Measurements from ENCODE around the gene LCLAT1.
"Not testable (repeated sequence)": the region's sequence is repeated elsewhere in the genome, so short reads cannot be mapped to it uniquely, and the experiment has no call there.

Gene LCLAT1

DNA sequence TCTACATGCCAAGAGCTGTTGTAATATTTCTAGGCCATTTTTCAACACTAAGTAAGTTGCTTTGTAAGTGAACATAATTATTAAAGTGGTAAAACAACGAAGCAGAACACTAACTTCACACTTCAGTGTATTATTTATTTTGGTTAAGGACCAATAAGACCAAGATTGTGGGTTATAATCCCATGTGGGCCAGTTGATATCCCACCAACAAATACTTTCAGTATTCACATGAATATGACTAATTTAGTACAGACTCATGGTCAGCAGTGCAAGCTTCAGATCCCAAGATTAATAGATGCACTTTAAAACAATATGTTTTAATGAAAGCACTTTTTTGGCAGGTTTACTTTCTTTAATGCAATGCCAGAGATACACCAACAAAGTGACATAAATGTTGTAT lies 154.3 kb downstream of the LCLAT1 start:
- DNase-seq (ENCODE audit: low spot score) = no peak

DNA sequence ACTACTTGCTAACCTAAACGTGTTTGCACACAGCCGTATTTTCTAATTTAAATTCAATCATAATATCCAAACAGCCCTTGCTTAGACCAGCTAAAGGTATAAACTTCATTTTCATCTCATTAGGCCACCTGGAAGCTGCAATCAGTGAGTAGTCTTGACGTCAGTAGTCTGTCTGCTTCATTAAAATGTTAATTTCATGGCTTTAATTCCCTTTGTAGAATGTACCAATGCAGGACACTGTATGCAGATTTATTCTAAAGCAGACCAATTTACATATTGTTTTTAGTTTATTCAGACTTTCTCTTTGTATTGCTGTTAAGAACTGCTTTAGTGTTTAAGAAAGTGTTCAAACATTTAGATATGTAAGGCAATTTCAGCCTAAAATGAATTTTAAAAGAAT lies 158.2 kb downstream of the LCLAT1 start:
- no peak for DNase-seq (ENCODE audit: low spot score)

DNA sequence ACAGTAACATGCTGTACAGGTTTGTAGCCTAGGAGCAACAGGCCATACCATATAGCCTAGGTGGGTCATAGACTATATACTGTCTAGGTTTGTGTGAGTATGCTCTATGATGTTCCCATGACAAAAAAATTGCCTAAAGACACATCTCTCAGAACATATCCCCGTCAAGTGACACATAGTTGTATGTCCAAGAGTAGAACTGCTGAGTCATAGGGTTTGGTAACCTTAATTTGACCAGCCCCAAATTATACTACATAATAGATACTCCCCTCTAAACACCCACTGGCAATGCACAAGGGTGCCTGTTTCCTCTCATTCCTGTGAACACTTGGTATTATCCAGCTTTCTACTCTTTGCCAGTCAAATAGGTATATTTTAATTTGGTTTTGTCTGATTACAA lies 161.6 kb downstream of the LCLAT1 start:
- peak; percentile 41 for DNase-seq (ENCODE audit: low spot score)

DNA sequence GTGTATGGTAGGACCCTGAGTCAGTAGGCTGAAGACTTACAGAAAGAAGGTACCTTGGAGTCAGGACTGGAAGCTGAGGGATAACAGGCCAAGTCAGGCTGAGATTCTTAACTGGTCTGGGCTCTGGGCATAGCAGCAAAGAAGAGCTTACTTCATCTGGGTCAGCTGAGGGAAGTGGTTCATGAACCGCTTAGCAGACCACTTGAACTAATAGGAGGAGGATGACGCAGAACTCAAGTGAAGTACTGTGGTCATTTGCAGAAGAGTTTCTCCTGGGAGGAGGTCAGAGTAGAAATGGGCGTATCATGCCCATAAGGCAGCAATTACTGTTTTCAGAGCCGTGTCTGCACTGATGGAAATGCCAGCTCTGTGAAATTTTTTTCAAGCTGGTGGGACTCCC lies 164.5 kb downstream of the LCLAT1 start:
- DNase-seq (ENCODE audit: low spot score) = no peak

DNA sequence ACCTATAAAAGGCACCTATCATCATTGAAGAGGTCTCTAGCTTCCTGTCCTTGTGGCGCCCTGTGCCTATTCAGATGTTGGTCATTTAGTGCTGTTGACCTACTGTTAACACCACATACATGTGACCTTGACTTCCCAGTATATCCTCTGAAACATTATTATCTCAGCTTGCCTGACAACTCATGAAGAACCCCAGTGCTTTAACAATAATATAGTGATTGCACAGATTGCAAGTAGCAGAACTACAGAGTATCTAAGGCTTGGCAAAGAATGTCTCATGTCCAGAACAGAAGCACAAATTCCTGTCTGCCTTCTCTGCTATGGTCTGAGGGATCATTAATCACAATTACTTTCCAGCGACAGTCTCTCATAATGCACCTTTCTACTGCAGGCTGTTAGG lies 165.3 kb downstream of the LCLAT1 start:
- DNase-seq (ENCODE audit: low spot score) = no peak

DNA sequence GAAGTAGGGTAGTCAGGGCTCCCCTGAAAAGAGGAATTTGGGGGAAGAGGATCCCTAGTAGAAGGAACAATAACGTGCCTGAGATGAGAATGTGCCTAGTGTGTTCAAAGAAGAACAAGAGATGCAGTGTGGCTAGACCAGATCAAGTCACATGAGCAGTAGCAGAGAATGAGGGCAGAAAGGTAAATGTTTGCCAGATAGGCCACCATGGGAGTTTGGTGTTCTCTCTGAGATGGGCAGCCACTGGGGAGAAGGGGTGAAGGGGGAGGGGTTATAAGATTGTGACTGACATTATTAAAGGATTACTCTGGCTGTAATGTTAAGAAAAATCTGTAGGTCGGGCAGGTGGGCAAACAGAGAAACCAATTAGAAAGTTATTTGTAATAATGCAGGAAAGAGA lies 166.0 kb downstream of the LCLAT1 start:
- DNase-seq (ENCODE audit: low spot score) = no peak

DNA sequence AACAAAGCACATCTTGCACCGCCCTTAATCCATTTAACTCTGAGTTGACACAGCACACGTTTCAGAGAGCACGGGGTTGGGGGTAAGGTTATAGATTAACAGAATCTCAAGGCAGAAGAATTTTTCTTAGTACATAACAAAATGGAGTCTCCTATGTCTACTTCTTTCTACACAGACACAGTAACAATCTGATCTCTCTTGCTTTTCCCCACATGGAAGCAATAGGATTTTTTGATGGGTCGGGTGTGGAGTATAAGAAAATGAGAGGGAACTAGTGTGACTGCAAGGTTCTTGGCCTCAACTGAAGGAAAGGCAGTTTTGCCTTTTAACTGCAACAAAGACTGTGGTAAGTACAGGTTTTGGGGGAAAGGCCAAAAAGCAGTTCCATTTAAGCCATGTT lies 167.2 kb downstream of the LCLAT1 start:
- not testable (repeated sequence) for DNase-seq (ENCODE audit: low spot score)

DNA sequence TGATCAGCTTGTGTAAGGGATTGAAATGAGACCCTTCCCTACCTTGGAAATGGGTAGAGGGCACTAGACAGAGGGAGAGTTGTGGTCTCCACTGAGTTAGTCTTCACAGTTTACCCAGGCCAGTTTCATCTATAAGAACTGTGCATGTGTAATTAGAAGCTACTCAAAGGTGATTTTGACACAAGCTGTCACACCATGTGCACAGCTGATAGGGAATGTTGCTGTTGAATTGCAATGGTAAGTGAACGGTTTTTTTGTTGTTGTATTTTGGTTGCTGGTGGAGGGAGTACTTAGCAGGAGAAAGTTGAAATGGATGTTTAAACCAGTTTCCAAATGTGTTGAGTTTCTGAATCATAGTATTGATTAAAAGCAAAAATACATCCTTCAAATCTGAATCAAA lies 168.9 kb downstream of the LCLAT1 start:
- no peak for DNase-seq (ENCODE audit: low spot score)

DNA sequence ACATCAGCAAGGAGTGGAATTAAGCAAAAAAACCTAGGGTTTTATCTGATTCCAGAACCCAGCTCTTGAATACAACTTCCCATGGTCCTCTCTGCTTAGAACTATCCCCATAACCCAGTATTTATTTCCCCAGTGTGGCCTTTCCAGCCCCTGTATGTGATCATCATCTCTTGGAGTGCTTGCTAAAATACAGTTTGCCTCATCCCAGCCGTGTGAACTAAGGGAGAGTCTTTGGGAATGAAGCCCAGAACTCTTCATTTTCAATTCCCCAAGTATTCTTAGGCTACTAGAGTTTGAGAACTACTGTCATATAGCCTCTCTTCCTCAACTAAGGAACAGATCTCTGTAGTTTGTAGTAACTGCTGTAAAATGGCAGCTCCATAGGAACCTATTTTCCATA lies 173.1 kb downstream of the LCLAT1 start:
- no peak for DNase-seq (ENCODE audit: low spot score)

DNA sequence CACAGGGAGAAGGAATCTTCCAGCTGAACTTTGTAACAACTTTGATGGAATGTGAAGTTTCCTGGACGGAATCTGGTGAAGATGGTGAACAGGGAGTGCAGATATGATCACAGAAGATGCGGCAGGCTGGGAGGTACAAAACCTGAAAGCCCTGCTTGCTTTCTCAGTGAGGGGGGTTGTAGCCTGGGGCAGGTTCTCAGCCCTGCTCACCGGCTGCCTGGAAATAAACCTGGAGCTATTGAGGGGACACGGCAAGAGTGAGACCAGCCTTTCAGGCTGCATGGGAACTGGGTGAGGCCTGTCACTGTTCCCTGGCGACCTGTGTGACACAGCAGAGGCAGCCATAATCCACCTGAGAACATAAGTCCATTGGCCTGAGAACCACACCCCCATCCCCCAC lies 174.8 kb downstream of the LCLAT1 start:
- no peak for DNase-seq (ENCODE audit: low spot score)

DNA sequence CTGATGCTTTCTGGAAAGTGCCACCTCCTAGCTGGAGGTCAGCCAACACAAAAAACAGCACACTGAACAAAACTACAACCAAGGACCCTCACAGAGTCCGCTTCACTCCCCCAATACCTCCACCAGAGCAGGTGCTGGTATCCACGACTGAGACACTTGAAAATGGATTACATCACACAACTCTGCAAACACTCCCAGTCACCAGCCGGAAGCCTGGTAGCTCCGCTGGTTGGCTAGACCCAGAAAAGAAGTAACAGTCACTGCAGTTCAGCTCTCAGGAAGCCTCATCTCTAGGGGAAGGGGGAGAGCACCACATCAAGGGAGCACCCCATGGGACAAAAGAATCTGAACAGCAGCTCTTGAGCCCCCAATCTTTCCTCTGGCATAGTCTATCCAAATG lies 175.4 kb downstream of the LCLAT1 start:
- DNase-seq (ENCODE audit: low spot score) = no peak

DNA sequence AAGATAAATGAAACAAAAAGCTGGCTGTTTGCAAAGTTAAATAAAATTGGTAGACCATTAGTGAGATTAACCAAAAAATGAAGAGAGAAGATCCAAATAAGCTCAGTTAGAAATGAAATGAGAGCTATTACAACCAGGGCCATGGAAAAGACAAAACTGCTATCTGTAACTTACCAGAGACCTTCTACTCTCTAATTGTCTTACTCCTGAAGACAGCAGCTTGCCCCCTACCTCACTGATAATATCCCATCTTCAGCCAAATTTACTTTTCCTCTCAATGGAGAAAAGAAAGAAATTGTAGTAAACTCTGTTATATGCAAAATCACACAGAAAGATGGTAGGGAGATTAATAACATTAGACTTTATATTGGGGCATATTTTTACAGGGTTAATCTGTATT lies 178.2 kb downstream of the LCLAT1 start:
- peak; percentile 9 for DNase-seq (ENCODE audit: low spot score)

DNA sequence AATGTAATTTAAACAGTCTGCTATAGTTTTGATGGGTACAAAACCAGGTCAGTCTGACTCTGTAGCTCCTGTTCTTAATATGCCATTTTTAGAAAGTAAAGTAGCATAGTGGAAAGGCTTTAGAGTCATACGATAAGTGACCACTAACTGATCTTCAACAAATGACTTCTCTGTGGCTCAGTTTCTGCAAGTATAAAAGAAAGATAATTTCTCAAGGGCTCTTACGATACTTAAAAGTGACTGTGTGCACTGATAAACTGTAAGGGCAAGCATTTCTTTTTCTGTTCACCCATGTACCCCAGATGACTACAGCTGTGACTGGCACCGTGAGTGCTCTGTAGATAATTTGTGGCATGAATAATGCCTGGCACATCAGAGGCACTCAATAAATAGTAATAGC lies 178.7 kb downstream of the LCLAT1 start:
- DNase-seq (ENCODE audit: low spot score) = peak; percentile 61

DNA sequence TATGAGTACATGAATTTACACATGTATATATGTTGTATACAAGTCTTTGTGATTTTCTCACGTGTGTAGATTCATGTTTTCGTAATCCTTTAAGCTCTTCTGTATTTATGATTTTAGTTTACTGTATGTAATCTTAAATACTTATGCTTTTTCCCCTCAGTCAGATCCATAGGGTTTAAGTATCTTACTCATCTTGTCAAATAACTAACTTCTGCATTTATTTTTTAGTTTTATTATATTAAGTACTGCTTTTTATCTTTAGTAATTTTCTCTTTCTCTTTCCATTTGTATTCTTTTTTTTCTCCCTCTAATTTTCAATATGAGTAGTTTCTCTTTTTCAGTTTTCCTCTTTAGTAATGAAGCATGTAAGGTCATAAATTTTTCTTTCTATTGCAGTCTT lies 179.4 kb downstream of the LCLAT1 start:
- DNase-seq (ENCODE audit: low spot score) = no peak

DNA sequence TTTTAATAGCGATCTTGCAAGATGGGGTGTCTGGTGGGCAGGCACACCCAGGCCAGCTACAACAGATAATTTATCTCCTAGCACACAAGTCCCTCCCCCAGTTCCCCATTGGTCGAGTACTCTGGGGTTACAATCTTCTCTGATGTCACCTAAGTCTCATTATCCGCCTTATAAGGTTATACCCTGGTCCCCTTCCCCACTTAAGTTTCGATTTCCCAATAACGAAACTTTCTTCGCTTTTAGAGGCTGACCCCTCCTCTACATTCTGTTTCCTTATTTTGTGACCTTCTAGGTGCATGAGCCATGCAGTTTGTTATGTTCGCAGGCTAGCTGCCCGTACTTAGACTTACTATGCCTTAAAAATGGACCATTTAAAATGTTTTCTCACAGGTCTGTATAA lies 180.1 kb downstream of the LCLAT1 start:
- DNase-seq (ENCODE audit: low spot score) = no peak

DNA sequence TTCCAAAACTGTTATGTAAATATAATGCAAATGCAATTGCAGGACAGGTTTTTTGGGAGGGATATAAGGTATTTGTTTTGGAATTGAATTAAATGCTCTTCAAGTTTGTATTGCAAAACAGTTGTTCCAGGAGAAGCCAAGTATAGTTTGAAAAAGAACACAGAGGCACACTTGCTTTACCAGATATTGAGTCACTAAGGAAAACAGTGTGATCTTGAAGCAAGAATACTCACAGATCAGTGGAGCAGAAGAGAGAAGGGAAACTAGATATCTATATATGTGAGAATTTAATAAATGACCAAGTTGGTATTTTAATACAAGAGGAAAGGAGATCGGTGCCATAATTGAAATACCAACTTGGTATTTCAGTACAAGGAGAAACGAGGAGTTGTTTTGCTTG lies 181.3 kb downstream of the LCLAT1 start:
- no peak for DNase-seq (ENCODE audit: low spot score)

DNA sequence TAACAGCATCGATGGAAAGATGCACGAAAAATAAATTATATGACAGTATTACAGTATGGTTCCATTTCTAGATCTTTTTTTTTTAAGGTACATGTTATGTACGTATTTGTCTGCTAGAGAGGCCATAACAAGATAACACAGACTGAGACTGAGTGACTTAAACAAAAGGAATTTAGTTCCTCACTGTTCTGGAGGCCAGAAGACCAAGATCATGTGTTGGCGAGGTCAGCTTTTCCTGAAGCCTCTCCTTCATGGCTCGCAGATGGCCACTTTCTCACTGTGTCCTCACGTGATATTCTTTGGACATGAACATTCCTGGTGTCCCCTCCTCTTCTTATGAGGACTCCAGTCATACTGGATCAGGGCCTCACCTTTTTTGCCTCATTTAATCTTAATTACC lies 182.8 kb downstream of the LCLAT1 start:
- no peak for DNase-seq (ENCODE audit: low spot score)

DNA sequence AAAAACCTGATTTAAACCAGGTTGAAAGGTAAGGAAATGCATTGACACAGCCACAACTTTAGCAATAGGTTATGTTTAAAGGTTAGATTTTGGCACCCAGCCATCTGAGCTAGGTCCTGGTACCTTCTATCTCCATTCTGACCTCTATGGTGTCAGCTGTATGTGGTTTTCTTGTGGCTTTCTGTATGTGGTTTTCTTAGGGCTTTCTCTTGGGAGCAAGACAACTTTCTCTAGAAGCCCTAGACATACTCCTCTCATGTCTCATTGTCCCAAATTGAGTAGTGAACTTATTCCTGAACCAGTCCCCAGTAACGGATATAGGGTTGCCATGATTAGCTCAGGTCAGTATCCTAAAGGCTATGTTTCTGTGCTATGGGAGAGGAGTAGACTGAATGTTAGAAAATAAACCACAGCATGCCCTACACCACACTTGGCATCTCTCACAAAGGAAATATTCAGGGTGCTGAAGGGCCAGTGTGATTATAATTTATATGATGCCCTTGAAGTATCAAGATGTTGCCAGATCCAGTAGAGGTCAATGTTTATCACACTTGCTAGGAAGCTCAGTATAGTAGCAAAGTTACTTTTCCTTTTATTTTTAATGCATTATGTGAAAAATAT lies 184.1 kb downstream of the LCLAT1 start:
- DNase-seq (ENCODE audit: low spot score) = no peak

DNA sequence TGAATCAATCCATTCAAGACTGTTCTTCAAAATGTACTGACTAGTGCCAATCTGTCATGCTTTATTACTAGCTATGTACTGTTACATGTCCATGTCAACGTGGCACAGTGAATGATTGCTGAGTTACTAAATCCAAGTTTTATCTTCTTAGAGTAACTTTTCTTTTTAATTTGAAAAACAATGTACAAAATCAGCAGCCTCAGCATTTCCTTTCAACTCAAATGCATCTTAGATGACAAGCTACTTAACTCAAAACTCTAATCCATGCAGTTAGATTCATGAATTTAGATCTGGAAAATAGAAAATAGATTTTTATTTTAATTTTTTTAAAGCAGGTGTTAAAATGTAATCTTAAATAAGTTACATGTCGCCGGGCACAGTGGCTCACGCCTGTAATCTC lies 186.0 kb downstream of the LCLAT1 start:
- DNase-seq (ENCODE audit: low spot score) = no peak

DNA sequence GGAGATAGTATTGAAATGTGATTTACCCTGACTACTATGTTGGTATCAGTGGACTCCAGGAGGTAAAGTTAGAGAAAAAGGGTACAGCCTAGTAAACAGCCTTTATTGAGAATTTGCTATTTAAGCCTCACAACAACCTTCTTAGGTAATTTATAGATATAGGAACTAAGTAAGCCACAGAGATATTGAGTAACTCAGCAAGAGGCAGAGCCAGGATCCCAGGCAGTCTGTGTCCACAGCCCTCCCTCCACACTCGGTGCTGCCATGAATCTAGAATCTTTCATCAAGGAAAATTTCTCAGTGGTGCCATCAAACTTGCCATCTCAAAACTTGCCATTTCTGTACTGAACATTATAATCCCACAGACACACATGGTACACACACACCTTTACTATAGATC lies 189.3 kb downstream of the LCLAT1 start:
- no peak for DNase-seq (ENCODE audit: low spot score)

DNA sequence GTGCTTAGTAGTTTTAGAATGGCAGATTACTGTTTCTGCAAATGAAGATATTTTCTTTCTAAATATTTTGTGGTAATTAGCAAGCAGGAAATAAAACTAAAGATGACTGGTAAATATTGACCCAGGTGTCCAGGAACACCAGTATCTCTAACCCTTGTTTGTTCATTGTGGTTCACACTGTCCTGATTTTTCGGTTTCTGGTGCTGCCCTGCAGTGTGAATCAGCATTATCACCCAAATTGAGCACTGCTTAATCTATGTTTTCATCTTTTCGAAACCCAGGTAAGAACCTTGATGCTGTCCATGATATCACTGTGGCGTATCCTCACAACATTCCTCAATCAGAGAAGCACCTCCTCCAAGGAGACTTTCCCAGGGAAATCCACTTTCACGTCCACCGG lies 192.8 kb downstream of the LCLAT1 start:
- no peak for DNase-seq (ENCODE audit: low spot score)

DNA sequence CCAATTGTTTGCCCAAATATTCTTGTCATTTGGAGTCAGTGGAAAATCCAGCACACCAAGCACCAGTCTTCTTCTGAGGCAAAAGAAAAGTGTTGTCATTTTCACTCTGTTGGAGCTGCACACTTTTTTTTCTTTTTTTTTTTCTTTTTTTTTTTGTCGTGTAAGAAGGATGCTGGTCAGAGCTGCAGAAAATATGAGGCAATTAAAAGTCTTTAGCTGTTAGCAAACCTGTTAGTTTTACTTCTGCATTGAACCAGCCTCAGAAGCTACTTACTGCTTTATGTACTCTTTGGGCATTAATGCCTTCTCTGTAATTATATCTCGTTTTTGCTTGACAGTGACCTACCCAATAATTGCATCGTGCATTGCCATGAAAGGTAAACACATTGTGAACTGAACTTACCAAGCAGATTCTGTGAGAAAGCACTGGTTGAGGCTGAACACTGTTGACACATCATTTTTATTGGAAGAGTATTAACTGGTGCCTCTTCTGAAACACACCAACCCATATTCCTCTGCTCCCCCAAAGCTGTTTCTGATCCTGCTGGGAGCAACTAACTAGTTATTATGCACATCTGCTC lies 194.8 kb downstream of the LCLAT1 start:
- DNase-seq (ENCODE audit: low spot score) = no peak

DNA sequence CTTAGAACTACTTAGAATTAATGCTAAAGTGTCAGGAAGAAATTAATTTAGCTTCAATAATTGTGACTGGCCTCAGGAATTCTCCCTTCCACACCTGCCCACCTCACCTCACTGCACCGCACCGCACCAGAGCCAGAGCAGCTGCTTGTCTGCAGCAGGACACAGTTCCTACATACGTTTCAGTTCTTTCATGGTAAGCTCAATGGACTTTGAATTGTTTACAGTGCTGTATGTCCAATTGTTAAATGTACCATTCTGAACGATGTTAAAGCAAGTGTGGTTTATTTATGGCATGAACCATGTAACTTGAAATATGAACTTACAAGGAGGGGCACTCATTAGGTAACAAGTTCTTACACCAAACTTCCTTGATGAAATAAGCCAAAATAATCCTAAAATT lies 196.0 kb downstream of the LCLAT1 start:
- not testable (repeated sequence) for DNase-seq (ENCODE audit: low spot score)

DNA sequence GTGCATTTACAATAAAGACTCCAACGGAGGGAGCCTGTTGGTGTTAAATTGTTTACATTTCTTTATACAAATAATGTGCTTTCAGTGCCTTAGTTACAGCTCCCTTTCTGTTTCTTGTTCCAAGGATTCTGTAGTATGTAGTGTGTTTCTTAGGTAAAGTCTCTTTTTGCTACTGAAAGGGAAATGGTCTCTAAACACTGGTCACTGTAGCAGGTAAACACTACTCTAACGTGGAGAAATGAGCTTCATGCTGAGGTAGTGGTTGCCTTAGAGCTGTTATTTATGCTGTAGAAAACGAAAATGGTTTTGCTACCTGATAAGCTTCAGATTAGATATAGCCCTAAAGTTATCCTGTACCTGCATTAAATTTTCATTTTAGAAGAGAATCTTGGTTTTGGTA lies 196.6 kb downstream of the LCLAT1 start:
- DNase-seq (ENCODE audit: low spot score) = no peak
